DOHH2 (cell line): ENCODE data around the gene ABCC12.

ENCODE experiments used
- CTCF ChIP-seq: fragments of 200-600 bp; sonication (generic); IDR thresholded peaks from one replicate; pipeline ENCODE4 v1.5.1; 2014; ENCODE audit warnings: antibody characterized with exemption, mild to moderate bottlenecking, low read depth, low read length; ENCODE audit not compliant: poor library complexity, severe bottlenecking
- EZH2phosphoT487 ChIP-seq: fragments of 200-600 bp; sonication (generic); IDR thresholded peaks from 2 replicates; pipeline ENCODE4 v1.6.1; 2017; ENCODE audit warnings: borderline replicate concordance, mild to moderate bottlenecking, antibody characterized with exemption, low read length, moderate library complexity, mixed read lengths

DNA sequence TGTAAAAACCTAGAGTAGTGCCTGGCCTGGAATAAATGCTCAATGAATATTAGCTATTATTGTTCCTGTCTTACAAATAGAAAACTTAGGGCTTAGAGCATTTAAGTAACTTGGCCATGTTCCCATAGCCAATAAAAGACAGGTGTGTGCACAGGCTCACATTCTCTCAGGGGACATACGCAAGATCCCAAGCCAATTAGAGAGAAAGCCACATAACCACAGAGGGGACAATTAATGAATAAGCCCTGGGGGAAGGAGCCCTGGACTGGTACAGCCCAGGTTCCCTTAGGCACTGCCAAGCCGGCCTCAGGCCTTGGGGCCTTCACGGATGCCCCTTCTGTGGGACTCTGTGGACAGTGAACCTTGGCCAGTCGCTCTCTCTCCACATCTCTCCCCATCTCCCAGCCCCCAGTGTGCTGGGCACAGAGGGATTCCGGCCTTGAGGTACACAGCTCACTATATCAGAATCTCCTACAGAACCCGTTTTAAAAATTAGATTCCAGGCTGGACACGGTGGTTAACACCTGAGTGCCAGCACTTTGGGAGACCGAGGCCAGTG, 27.3 kb upstream of the ABCC12 start:
- no peak for TF ChIP-seq CTCF
- no peak for TF ChIP-seq EZH2phosphoT487
